K562 (cell line): ENCODE data around the gene PARD3. TPM values are rescaled to one million over a fixed set of nuclear protein-coding genes. Genes with fewer than 3 reads are reported as not detected.

Experiments used
- MXI1 ChIP-seq: IDR thresholded peaks from 2 replicates; pipeline ENCODE4 v1.6.1; 2011; ENCODE audit warnings: low read depth, mild to moderate bottlenecking, improper control_type of control experiment, low read length
- RAD21 ChIP-seq, 2 experiments: fragments of 250-450 bp in 1 of 2; fragments of 450-650 bp in 1 of 2; sonication (Bioruptor Pico) in 1 of 2; formaldehyde crosslinking in 1 of 2; IDR thresholded peaks in 1 of 2; conservative IDR thresholded peaks in 1 of 2; 2 replicates each; pipeline versions ENCODE4 v1.4.0 to v1.8.0; 2020 to 2022; ENCODE audit warnings: mild to moderate bottlenecking in 2 of 2, moderate library complexity in 1 of 2
- polyA plus RNA-seq, 8 experiments: library from polyadenylated mRNA; depleted of rRNA in 4 of 8; stranded (reverse) in 5 of 8; unstranded in 3 of 8; fragments of >200 nt; fragmentation: Nextera tagmentation in 2 of 8; fragmentation: Illumina TruSeq in 1 of 8; extraction: Ambion mirVana in 2 of 8; extraction: Trizol in 1 of 8; gene quantifications; 2 replicates each; pipeline versions ENCODE4 v1.2.1 to v1.2.3, GENCODE V29; 2011 to 2014; ENCODE audit warnings: inconsistent platforms in 1 of 8, missing spikeins in 1 of 8
- total RNA-seq, 7 experiments: library from RNA; depleted of rRNA in 6 of 7; stranded (reverse); fragments of >200 nt in 6 of 7; fragmentation: Illumina TruSeq in 2 of 7; extraction: Trizol in 2 of 7; gene quantifications; 2 replicates each; pipeline versions ENCODE4 v1.2.1 to v1.2.3, GENCODE V29; 2011 to 2021; ENCODE audit warnings: low replicate concordance in 1 of 7
- TF ChIP-seq, protein P1 (sequence below): fragments of 250-450 bp; sonication (Bioruptor Pico); IDR thresholded peaks from 2 replicates; pipeline ENCODE4 v1.8.0; 2022; ENCODE audit warnings: moderate library complexity, mild to moderate bottlenecking, inconsistent platforms
- TF ChIP-seq, protein P2 (sequence below): fragments of 250-450 bp; sonication (Bioruptor Pico); IDR thresholded peaks from 2 replicates; pipeline ENCODE4 v1.5.0; 2020; ENCODE audit warnings: mild to moderate bottlenecking, borderline replicate concordance
- TF ChIP-seq, protein P3 (sequence below): IDR thresholded peaks from 2 replicates; pipeline ENCODE4 v1.6.1; 2011; ENCODE audit warnings: borderline replicate concordance, low read depth, mild to moderate bottlenecking, moderate library complexity, low read length; ENCODE audit not compliant: insufficient read depth, poor library complexity, severe bottlenecking
- TF ChIP-seq, protein P4 (sequence below): sonication (generic); formaldehyde crosslinking; IDR thresholded peaks from 2 replicates; pipeline ENCODE4 v1.9.0; 2022; ENCODE audit warnings: mild to moderate bottlenecking, missing genetic modification reagents
- TF ChIP-seq, protein P5 (sequence below), 3 experiments: IDR thresholded peaks in 2 of 3; conservative IDR thresholded peaks in 1 of 3; 2 replicates each; pipeline ENCODE4 v1.5.1; 2011 to 2012; ENCODE audit warnings: low read length in 3 of 3, mild to moderate bottlenecking in 3 of 3, control low read depth in 2 of 3, improper control_type of control experiment in 1 of 3, inconsistent platforms in 1 of 3, low read depth in 1 of 3, mixed read lengths in 1 of 3, moderate library complexity in 1 of 3; ENCODE audit not compliant: insufficient read depth in 2 of 3

The PARD3 gene
- total and polyA plus RNA-seq, 9 of the 15 experiments (the other 6 are each of a cell fraction or from before 2014, with no cell fraction given): 2.7 to 11.7 (median 7.7) TPM

DNA sequence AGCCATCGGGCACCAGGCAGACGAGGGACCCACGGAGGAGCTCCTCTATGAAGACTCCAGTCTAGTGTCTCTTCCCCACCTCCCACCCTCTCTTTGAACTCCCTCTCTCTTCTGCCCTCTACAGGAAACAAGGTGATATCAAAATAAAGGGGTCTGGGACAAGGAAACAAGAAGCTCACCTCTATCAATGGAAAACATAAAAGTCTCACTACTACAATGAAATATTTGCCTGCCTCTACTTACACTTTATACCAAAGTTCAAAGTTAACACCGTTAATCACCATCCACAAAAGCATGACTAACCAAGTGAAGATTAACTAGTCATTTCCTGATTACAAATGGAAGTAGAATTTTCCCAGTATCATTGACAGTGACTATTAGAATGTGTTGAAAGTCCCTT is 82.2 kb downstream of the PARD3 start (continued):
- TF ChIP-seq, protein P1, sequence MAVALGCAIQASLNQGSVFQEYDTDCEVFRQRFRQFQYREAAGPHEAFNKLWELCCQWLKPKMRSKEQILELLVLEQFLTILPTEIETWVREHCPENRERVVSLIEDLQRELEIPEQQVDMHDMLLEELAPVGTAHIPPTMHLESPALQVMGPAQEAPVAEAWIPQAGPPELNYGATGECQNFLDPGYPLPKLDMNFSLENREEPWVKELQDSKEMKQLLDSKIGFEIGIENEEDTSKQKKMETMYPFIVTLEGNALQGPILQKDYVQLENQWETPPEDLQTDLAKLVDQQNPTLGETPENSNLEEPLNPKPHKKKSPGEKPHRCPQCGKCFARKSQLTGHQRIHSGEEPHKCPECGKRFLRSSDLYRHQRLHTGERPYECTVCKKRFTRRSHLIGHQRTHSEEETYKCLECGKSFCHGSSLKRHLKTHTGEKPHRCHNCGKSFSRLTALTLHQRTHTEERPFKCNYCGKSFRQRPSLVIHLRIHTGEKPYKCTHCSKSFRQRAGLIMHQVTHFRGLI: no peak
- TF ChIP-seq, protein P2, sequence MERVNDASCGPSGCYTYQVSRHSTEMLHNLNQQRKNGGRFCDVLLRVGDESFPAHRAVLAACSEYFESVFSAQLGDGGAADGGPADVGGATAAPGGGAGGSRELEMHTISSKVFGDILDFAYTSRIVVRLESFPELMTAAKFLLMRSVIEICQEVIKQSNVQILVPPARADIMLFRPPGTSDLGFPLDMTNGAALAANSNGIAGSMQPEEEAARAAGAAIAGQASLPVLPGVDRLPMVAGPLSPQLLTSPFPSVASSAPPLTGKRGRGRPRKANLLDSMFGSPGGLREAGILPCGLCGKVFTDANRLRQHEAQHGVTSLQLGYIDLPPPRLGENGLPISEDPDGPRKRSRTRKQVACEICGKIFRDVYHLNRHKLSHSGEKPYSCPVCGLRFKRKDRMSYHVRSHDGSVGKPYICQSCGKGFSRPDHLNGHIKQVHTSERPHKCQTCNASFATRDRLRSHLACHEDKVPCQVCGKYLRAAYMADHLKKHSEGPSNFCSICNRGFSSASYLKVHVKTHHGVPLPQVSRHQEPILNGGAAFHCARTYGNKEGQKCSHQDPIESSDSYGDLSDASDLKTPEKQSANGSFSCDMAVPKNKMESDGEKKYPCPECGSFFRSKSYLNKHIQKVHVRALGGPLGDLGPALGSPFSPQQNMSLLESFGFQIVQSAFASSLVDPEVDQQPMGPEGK (CRISPR knock-in tag): no peak
- no peak for TF ChIP-seq MXI1
- TF ChIP-seq, protein P3, sequence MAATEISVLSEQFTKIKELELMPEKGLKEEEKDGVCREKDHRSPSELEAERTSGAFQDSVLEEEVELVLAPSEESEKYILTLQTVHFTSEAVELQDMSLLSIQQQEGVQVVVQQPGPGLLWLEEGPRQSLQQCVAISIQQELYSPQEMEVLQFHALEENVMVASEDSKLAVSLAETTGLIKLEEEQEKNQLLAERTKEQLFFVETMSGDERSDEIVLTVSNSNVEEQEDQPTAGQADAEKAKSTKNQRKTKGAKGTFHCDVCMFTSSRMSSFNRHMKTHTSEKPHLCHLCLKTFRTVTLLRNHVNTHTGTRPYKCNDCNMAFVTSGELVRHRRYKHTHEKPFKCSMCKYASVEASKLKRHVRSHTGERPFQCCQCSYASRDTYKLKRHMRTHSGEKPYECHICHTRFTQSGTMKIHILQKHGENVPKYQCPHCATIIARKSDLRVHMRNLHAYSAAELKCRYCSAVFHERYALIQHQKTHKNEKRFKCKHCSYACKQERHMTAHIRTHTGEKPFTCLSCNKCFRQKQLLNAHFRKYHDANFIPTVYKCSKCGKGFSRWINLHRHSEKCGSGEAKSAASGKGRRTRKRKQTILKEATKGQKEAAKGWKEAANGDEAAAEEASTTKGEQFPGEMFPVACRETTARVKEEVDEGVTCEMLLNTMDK: peak; percentile 50
- TF ChIP-seq, protein P4, sequence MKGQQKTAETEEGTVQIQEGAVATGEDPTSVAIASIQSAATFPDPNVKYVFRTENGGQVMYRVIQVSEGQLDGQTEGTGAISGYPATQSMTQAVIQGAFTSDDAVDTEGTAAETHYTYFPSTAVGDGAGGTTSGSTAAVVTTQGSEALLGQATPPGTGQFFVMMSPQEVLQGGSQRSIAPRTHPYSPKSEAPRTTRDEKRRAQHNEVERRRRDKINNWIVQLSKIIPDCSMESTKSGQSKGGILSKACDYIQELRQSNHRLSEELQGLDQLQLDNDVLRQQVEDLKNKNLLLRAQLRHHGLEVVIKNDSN (CRISPR knock-in tag): no peak
- TF ChIP-seq, protein P5, sequence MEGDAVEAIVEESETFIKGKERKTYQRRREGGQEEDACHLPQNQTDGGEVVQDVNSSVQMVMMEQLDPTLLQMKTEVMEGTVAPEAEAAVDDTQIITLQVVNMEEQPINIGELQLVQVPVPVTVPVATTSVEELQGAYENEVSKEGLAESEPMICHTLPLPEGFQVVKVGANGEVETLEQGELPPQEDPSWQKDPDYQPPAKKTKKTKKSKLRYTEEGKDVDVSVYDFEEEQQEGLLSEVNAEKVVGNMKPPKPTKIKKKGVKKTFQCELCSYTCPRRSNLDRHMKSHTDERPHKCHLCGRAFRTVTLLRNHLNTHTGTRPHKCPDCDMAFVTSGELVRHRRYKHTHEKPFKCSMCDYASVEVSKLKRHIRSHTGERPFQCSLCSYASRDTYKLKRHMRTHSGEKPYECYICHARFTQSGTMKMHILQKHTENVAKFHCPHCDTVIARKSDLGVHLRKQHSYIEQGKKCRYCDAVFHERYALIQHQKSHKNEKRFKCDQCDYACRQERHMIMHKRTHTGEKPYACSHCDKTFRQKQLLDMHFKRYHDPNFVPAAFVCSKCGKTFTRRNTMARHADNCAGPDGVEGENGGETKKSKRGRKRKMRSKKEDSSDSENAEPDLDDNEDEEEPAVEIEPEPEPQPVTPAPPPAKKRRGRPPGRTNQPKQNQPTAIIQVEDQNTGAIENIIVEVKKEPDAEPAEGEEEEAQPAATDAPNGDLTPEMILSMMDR (IDR thresholded peaks at IDR 0.05 in 2 of 3, conservative IDR thresholded peaks at IDR 0.05 in 1 of 3; ENCODE audit: insufficient read depth in 2 of 3, low read depth in 1 of 3, low read length in 3 of 3): peak; percentile 50 to 57 (median 54); a peak in 5 of 6 replicates
- TF ChIP-seq RAD21 (CRISPR knock-in tag; conservative IDR thresholded peaks at IDR 0.05 in 1 of 2, IDR thresholded peaks at IDR 0.05 in 1 of 2): peak in 1 of 2 experiments; percentile 36; a peak in 2 of 4 replicates
